Right lobe of liver (tissue), 4 donors: ENCODE results near the gene C2CD5.

Experiments
- POLR2A ChIP-seq: fragments of 450-650 bp; IDR thresholded peaks from one replicate; pipeline ENCODE4 v1.6.1; 2017; ENCODE audit warnings: antibody characterized with exemption, mild to moderate bottlenecking
- TF ChIP-seq, protein P1 (sequence below), 4 donors: fragments of 200-600 bp in 3 of 4; fragments of 450-650 bp in 1 of 4; IDR thresholded peaks; one replicate each; pipeline versions ENCODE4 v1.5.1 to v1.8.0; 2016 to 2022; ENCODE audit warnings: antibody characterized with exemption in 4 of 4, mild to moderate bottlenecking in 2 of 4
- donor health status: DM: no; HTN: no; CAD: no.
- donor health status: DM: no; HTN: no; CAD: no.
- donor health status: DM: no; HTN: yes; CAD: no.

DNA sequence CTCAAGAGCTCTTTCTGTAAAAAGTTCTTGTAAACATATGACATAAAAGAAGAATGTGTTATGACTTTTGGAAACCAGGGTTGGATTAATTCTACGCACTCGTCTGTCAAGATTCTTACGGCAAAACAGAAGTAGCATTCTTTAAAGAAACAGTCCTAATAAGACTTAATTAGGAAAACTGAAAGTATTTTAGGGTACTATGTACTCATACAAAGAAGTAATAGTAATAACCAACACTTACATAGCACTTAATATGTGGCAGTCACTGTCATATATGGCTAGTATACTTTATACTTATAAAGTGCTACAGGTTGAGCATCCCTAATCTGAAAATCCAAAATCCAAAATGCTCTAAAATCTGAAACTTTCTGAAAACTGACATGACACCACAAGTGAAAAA, 136.9 kb downstream of the C2CD5 start:
- no peak for TF ChIP-seq POLR2A
- TF ChIP-seq, protein P1, sequence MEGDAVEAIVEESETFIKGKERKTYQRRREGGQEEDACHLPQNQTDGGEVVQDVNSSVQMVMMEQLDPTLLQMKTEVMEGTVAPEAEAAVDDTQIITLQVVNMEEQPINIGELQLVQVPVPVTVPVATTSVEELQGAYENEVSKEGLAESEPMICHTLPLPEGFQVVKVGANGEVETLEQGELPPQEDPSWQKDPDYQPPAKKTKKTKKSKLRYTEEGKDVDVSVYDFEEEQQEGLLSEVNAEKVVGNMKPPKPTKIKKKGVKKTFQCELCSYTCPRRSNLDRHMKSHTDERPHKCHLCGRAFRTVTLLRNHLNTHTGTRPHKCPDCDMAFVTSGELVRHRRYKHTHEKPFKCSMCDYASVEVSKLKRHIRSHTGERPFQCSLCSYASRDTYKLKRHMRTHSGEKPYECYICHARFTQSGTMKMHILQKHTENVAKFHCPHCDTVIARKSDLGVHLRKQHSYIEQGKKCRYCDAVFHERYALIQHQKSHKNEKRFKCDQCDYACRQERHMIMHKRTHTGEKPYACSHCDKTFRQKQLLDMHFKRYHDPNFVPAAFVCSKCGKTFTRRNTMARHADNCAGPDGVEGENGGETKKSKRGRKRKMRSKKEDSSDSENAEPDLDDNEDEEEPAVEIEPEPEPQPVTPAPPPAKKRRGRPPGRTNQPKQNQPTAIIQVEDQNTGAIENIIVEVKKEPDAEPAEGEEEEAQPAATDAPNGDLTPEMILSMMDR (IDR thresholded peaks at IDR 0.05): no peak
